H1 (cell line): ENCODE data around the gene RAB26. TPM values are rescaled to one million over a fixed set of nuclear protein-coding genes. Genes with fewer than 3 reads are reported as not detected.

Experiments
- CTCF ChIA-PET: fragments of 300-600 bp; sonication (Branson Sonifier 250); formaldehyde crosslinking; loops from one replicate; lab custom pipeline; 2021; ENCODE audit not compliant: partially characterized antibody; lab: Charles Lee
- POLR2A ChIA-PET: fragments of 300-600 bp; sonication (Branson Sonifier 250); formaldehyde crosslinking; loops from one replicate; lab custom pipeline; 2021; ENCODE audit warnings: inconsistent platforms; ENCODE audit not compliant: partially characterized antibody; lab: Charles Lee
- DNase-seq, 2 experiments: peaks; one replicate each; pipeline versions ENCODE4 v3.0.0 to v3.0.0-alpha.2; 2010 to 2022; ENCODE audit warnings: low spot score in 2 of 2, low read depth in 1 of 2, mixed read lengths in 1 of 2
- FAIRE-seq: peaks from 2 replicates; lab custom pipeline; 2011; peaks lifted over from hg19 to GRCh38; lab: Jason Lieb, UNC
- H2AFZ ChIP-seq: 2 replicates; pipeline ENCODE4 v1.8.1; 2012; ENCODE audit warnings: low read length, inconsistent platforms
- H2AK5ac ChIP-seq: 2 replicates; pipeline ENCODE4 v1.6.1; 2013; ENCODE audit warnings: low read depth, low read length
- H2BK120ac ChIP-seq: replicated peaks from 2 replicates; pipeline ENCODE3; 2013; ENCODE audit warnings: low read depth, low read length, inconsistent platforms
- H2BK12ac ChIP-seq: 2 replicates; pipeline ENCODE4 v1.6.1; 2013; ENCODE audit warnings: low read depth, low read length
- H2BK15ac ChIP-seq: 2 replicates; pipeline ENCODE4 v1.6.1; 2013; ENCODE audit warnings: low read length
- H2BK20ac ChIP-seq: 2 replicates; pipeline ENCODE4 v1.6.1; 2013; ENCODE audit warnings: low read length
- H2BK5ac ChIP-seq: 2 replicates; pipeline ENCODE4 v1.6.1; 2013; ENCODE audit warnings: low read depth, low read length
- H3K14ac ChIP-seq: 2 replicates; pipeline ENCODE4 v1.6.1; 2013; ENCODE audit warnings: inconsistent platforms; ENCODE audit not compliant: insufficient read length
- H3K18ac ChIP-seq: 2 replicates; pipeline ENCODE4 v1.6.1; 2013; ENCODE audit warnings: low read length; ENCODE audit errors: extremely low read depth
- H3K23ac ChIP-seq: 2 replicates; pipeline ENCODE4 v1.6.1; 2013; ENCODE audit warnings: inconsistent platforms; ENCODE audit not compliant: insufficient read length
- H3K23me2 ChIP-seq: 2 replicates; pipeline ENCODE4 v1.6.1; 2013; ENCODE audit warnings: low read depth, low read length
- H3K27ac ChIP-seq: 2 replicates; pipeline ENCODE4 v1.6.1; 2011; ENCODE audit warnings: low read depth, low read length, inconsistent platforms
- H3K27me3 ChIP-seq, 4 experiments: replicated peaks in 1 of 4; 1 replicate in 1 of 4; 2 replicates in 3 of 4; pipeline versions ENCODE4 v1.6.1 to v1.8.1; 2011 to 2013; ENCODE audit warnings: low read length in 3 of 4, mild to moderate bottlenecking in 3 of 4, inconsistent platforms in 2 of 4, mixed read lengths in 2 of 4, moderate library complexity in 1 of 4; ENCODE audit not compliant: control insufficient read depth in 3 of 4, insufficient read depth in 3 of 4; ENCODE audit errors: extremely low read depth in 1 of 4
- H3K36me3 ChIP-seq, 4 experiments: 2 replicates each; pipeline versions ENCODE4 v1.6.1 to v1.8.1; 2011 to 2013; ENCODE audit warnings: mild to moderate bottlenecking in 4 of 4, low read length in 3 of 4, moderate library complexity in 2 of 4, control low read depth in 1 of 4, inconsistent platforms in 1 of 4; ENCODE audit not compliant: insufficient read depth in 4 of 4, control insufficient read depth in 2 of 4
- H3K4ac ChIP-seq: replicated peaks from 2 replicates; pipeline ENCODE3; 2013; ENCODE audit warnings: low read length, low read depth, mixed read lengths, inconsistent platforms; ENCODE audit not compliant: insufficient read length
- H3K4me1 ChIP-seq, 4 experiments: replicated peaks in 1 of 4; 1 replicate in 1 of 4; 2 replicates in 3 of 4; pipeline versions ENCODE4 v1.6.1 to v1.8.1; 2011 to 2013; ENCODE audit warnings: low read length in 3 of 4, inconsistent platforms in 2 of 4, mixed read lengths in 1 of 4; ENCODE audit not compliant: insufficient read depth in 4 of 4, control insufficient read depth in 3 of 4
- H3K4me2 ChIP-seq, 2 experiments: 2 replicates each; pipeline versions ENCODE4 v1.6.1 to v1.8.1; 2011 to 2013; ENCODE audit warnings: low read depth in 2 of 2, low read length in 2 of 2, control low read depth in 1 of 2, inconsistent platforms in 1 of 2, mild to moderate bottlenecking in 1 of 2; ENCODE audit not compliant: insufficient read depth in 1 of 2
- H3K4me3 ChIP-seq, 4 experiments: fragments of 200-600, 300-600 bp in 1 of 4; sonication (generic), shearing (Covaris generic), sonication (Bioruptor Twin) in 1 of 4; 2 replicates each; pipeline versions ENCODE4 v1.5.1 to v1.8.1; 2011 to 2016; ENCODE audit warnings: low read length in 4 of 4, low read depth in 3 of 4, control low read depth in 2 of 4, inconsistent platforms in 2 of 4, mild to moderate bottlenecking in 2 of 4, mixed read lengths in 1 of 4, moderate library complexity in 1 of 4; ENCODE audit not compliant: insufficient read depth in 2 of 4; ENCODE audit errors: extremely low read depth in 1 of 4
- H3K56ac ChIP-seq: replicated peaks from 2 replicates; pipeline ENCODE3; 2013; ENCODE audit warnings: low read depth, mild to moderate bottlenecking, mixed read lengths, low read length, inconsistent platforms; ENCODE audit not compliant: insufficient read length
- H3K79me1 ChIP-seq: 2 replicates; pipeline ENCODE4 v1.6.1; 2013; ENCODE audit warnings: low read depth, low read length, control low read depth
- H3K79me2 ChIP-seq, 2 experiments: 2 replicates each; pipeline versions ENCODE4 v1.6.1 to v1.8.1; 2012 to 2013; ENCODE audit warnings: low read length in 2 of 2, mild to moderate bottlenecking in 2 of 2, inconsistent platforms in 1 of 2; ENCODE audit not compliant: insufficient read depth in 2 of 2, control insufficient read depth in 1 of 2
- H3K9ac ChIP-seq, 4 experiments: replicated peaks in 1 of 4; 1 replicate in 1 of 4; 2 replicates in 3 of 4; pipeline versions ENCODE4 v1.6.1 to v1.8.1; 2011 to 2013; ENCODE audit warnings: low read depth in 3 of 4, low read length in 3 of 4, control low read depth in 2 of 4, mild to moderate bottlenecking in 2 of 4, moderate library complexity in 2 of 4, inconsistent platforms in 1 of 4; ENCODE audit errors: extremely low read depth in 1 of 4
- H3K9me3 ChIP-seq, 2 experiments: 2 replicates each; pipeline versions ENCODE4 v1.6.1 to v1.8.1; 2012 to 2013; ENCODE audit warnings: mild to moderate bottlenecking in 2 of 2, moderate library complexity in 2 of 2, control low read depth in 1 of 2, inconsistent platforms in 1 of 2, low read depth in 1 of 2, low read length in 1 of 2, mixed read lengths in 1 of 2; ENCODE audit not compliant: insufficient read depth in 2 of 2
- H4K20me1 ChIP-seq, 2 experiments: replicated peaks in 1 of 2; 2 replicates each; pipeline versions ENCODE3 to v1.8.1; 2011 to 2013; ENCODE audit warnings: inconsistent platforms in 2 of 2, low read length in 2 of 2, mild to moderate bottlenecking in 1 of 2; ENCODE audit not compliant: insufficient read depth in 2 of 2, control insufficient read depth in 1 of 2
- H4K5ac ChIP-seq: 2 replicates; pipeline ENCODE4 v1.6.1; 2013; ENCODE audit warnings: low read length, low read depth, mixed read lengths, inconsistent platforms; ENCODE audit not compliant: insufficient read length
- H4K8ac ChIP-seq: 2 replicates; pipeline ENCODE4 v1.8.0; 2013; ENCODE audit warnings: mild to moderate bottlenecking, moderate library complexity, low read length, inconsistent platforms; ENCODE audit not compliant: insufficient read depth; ENCODE audit errors: extremely low read depth
- H4K91ac ChIP-seq: replicated peaks from 2 replicates; pipeline ENCODE3; 2013; ENCODE audit warnings: low read length, mixed read lengths, inconsistent platforms; ENCODE audit not compliant: insufficient read length
- BACH1 ChIP-seq: IDR thresholded peaks from 2 replicates; pipeline ENCODE4 v1.6.1; 2012; ENCODE audit warnings: low read length, improper control_type of control experiment
- BCL11A ChIP-seq, 2 experiments: IDR thresholded peaks; one replicate each; pipeline ENCODE4 v1.6.1; 2011; ENCODE audit warnings: low read depth in 2 of 2, low read length in 2 of 2, mild to moderate bottlenecking in 2 of 2
- BRCA1 ChIP-seq: IDR thresholded peaks from 2 replicates; pipeline ENCODE4 v1.6.1; 2012; ENCODE audit warnings: low read depth, low read length, improper control_type of control experiment
- CBX8 ChIP-seq: fragments of 300-800, 300-1000 bp; sonication (generic); IDR thresholded peaks from 2 replicates; pipeline ENCODE4 v1.7.1; 2016; ENCODE audit warnings: low read depth, low read length, borderline replicate concordance
- EZH2 ChIP-seq: fragments of 200-600 bp; sonication (generic); IDR thresholded peaks from 2 replicates; pipeline ENCODE4 v1.7.1; 2012; ENCODE audit warnings: low read depth, mild to moderate bottlenecking, moderate library complexity, low read length, inconsistent platforms; ENCODE audit not compliant: severe bottlenecking
- FOSL1 ChIP-seq: IDR thresholded peaks from 2 replicates; pipeline ENCODE4 v1.6.1; 2011; ENCODE audit warnings: mild to moderate bottlenecking, low read depth, low read length, moderate library complexity; ENCODE audit not compliant: insufficient read depth
- HDAC6 ChIP-seq: IDR thresholded peaks from one replicate; pipeline ENCODE4 v1.7.1; 2012; ENCODE audit warnings: low read depth, mild to moderate bottlenecking, inconsistent platforms, low read length, moderate library complexity
- KDM4A ChIP-seq: IDR thresholded peaks from one replicate; pipeline ENCODE4 v1.7.1; 2012; ENCODE audit warnings: low read depth, mild to moderate bottlenecking, moderate library complexity, low read length, inconsistent platforms; ENCODE audit not compliant: severe bottlenecking
- NANOG ChIP-seq: IDR thresholded peaks from 2 replicates; pipeline ENCODE4 v1.6.1; 2011; ENCODE audit warnings: low read length, low read depth, mild to moderate bottlenecking, inconsistent platforms; ENCODE audit not compliant: insufficient read depth, poor library complexity, severe bottlenecking
- RFX5 ChIP-seq: IDR thresholded peaks from 2 replicates; pipeline ENCODE4 v1.6.1; 2011; ENCODE audit warnings: low read depth, low read length, improper control_type of control experiment, borderline replicate concordance
- SAP30 ChIP-seq: fragments of 300-600 bp; sonication (generic); IDR thresholded peaks from 2 replicates; pipeline ENCODE4 v1.7.1; 2012; ENCODE audit warnings: low read length, moderate library complexity, mild to moderate bottlenecking, inconsistent platforms; ENCODE audit not compliant: insufficient read depth, insufficient replicate concordance
- SP2 ChIP-seq: IDR thresholded peaks from 2 replicates; pipeline ENCODE4 v1.6.1; 2012; ENCODE audit warnings: mild to moderate bottlenecking, low read length, inconsistent platforms
- SUZ12 ChIP-seq: fragments of 200-600 bp; sonication (generic); IDR thresholded peaks from 2 replicates; pipeline ENCODE4 v1.6.1; 2012; ENCODE audit warnings: mild to moderate bottlenecking, inconsistent platforms, low read length, moderate library complexity, mixed read lengths
- WGBS, 2 experiments: shearing (Covaris generic) in 1 of 2; methylation state at CpG; one replicate each; pipeline versions ENCODE4 v1.1.6 to v1.1.7; 2013 to 2015; ENCODE audit warnings: low lambda C conversion rate in 2 of 2, mixed read lengths in 2 of 2, inconsistent platforms in 1 of 2, low coverage in 1 of 2, missing lambda C conversion rate in 1 of 2; ENCODE audit not compliant: insufficient replicate concordance in 2 of 2, insufficient coverage in 1 of 2, insufficient read length in 1 of 2; ENCODE audit errors: extremely low coverage in 1 of 2, missing lambda C conversion rate in 1 of 2; 5-methylcytosine and 5-hydroxymethylcytosine counted together
- polyA plus RNA-seq, 7 experiments: library from polyadenylated mRNA; depleted of rRNA in 3 of 7; stranded (reverse) in 5 of 7; unstranded in 2 of 7; fragments of >200 nt in 5 of 7; fragments of 200-250 nt in 2 of 7; gene quantifications; 1 replicate in 5 of 7; 2 replicates in 1 of 7; 4 replicates in 1 of 7; pipeline versions ENCODE4 v1.2.1 to v1.2.3, GENCODE V29; 2011 to 2013; ENCODE audit warnings: missing spikeins in 2 of 7, mixed read lengths in 2 of 7
- total RNA-seq: library from RNA; stranded (reverse); fragmentation: NEBNext Ultra II Directional; extraction: Animal tissue kit (Norgen Biotek cat#: 25700); gene quantifications from 2 replicates; pipeline ENCODE4 v1.2.1, GENCODE V29; 2021

RAB26 gene
- total and polyA plus RNA-seq, 2 of the 8 experiments (the other 6 are each of a cell fraction or from before 2014, with no cell fraction given): 4.3 to 5.4 TPM

- WGBS, 2 experiments: 95% methylated on average over 19 of the region's 19 CpGs; no CpG with 5 or more reads in 1 of the 2 experiments
- Histone ChIP-seq H3K23me2 (peaks cover 2% of the 10 kb centered on the region; the same call in 1 of the 2 replicates), H3K9me3 (no peaks in the 10 kb centered on the region), H3K27me3 (no peaks in the 10 kb centered on the region; a peak in 1 of 7 replicates), H2BK20ac (no peak overlapping the region), H2BK120ac (no peak overlapping the region), H4K20me1 (peaks cover 0 to 6% of the 10 kb centered on the region in 2 experiments), H3K23ac (no peak overlapping the region), H3K79me1 (no peaks in the 10 kb centered on the region), H4K8ac (no peak overlapping the region), H3K14ac (no peak overlapping the region), H4K91ac (peak overlapping the region; percentile 65), H3K4me1 (peaks cover 0 to 7% (median 2%) of the 10 kb centered on the region in 4 experiments; a peak in 4 of 7 replicates), H3K9ac (no peak overlapping the region), H3K4me3 (no peak overlapping the region), H3K56ac (no peak overlapping the region), H3K18ac (no peak overlapping the region), H3K36me3 (peaks cover 0 to 4% (median 0%) of the 10 kb centered on the region in 4 experiments; a peak in 1 of 8 replicates), H4K5ac (no peak overlapping the region), H2BK5ac (no peak overlapping the region; the same call in 1 of the 2 replicates), H2BK12ac (0 out of 2 replicates have a peak overlapping the region, but pooled peaks have one; percentile 5), H3K79me2 (no peaks in the 10 kb centered on the region), H2AFZ (no peak overlapping the region), H2AK5ac (no peak overlapping the region), H3K4ac (no peak overlapping the region), H2BK15ac (0 out of 2 replicates have a peak overlapping the region, but pooled peaks have one; percentile 46), H3K27ac (no peak overlapping the region), H3K4me2 (no peak overlapping the region)
- FAIRE-seq: no peak
- DNase-seq: no peak
- ChIA-PET POLR2A (interaction anchor here (0.6 to 4.9 kb wide), 10 partner anchors 8 to 54 kb away, joined by 3 to 17 read pairs (median 3); partner anchors contain the start of genes BRICD5, PGP and TRAF7), CTCF (interaction anchor here (0.5 to 0.8 kb wide), 2 partner anchors 10 to 128 kb away, joined by 3 to 4 read pairs; no protein-coding TSS in a partner anchor)
- TF ChIP-seq CBX8 (no peak), BRCA1 (no peak), HDAC6 (no peak), BACH1 (no peak), RFX5 (no peak), SP2 (no peak), SUZ12 (no peak), SAP30 (no peak), BCL11A (IDR thresholded peaks at IDR 0.05; ENCODE audit: low read depth in 2 of 2, low read length in 2 of 2) (no peak), FOSL1 (no peak), EZH2 (no peak), NANOG (no peak), KDM4A (no peak)
Measured at GRCh38 chr16:2184346-2184745, 35.9 kb downstream of the RAB26 start.
